PC-9 (cell line): ENCODE results near the gene HS3ST4.

Source experiments
- EZH2 ChIP-seq: fragments of 200-600 bp; sonication (generic); IDR thresholded peaks from 2 replicates; pipeline ENCODE4 v1.8.0; 2017; ENCODE audit warnings: antibody characterized with exemption, low read depth
- TF ChIP-seq, protein P1 (sequence below): fragments of 200-600 bp; sonication (generic); conservative IDR thresholded peaks from 2 replicates; pipeline ENCODE4 v1.6.1; 2017; ENCODE audit warnings: mixed run types, antibody characterized with exemption, mild to moderate bottlenecking, moderate library complexity

DNA sequence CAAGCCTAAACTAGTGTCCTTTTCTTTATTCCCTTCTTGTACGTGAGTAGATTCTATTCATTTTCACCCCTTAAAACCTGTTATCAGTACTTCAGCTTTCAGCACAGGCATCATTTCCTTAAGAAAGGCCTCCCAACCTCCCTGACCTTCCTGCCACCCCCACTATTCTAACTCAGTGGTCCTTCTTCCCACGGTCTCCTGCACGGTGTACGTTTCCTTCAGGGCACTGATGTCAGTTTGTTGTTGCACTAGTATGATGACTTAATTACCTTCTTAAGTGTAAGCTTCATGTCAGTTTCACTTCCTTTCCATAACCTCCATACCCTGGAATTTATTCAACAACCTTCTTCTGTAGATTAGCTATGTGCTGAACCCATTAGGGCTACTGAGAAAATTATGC is 484.2 kb downstream of the HS3ST4 start:
- TF ChIP-seq, protein P1, sequence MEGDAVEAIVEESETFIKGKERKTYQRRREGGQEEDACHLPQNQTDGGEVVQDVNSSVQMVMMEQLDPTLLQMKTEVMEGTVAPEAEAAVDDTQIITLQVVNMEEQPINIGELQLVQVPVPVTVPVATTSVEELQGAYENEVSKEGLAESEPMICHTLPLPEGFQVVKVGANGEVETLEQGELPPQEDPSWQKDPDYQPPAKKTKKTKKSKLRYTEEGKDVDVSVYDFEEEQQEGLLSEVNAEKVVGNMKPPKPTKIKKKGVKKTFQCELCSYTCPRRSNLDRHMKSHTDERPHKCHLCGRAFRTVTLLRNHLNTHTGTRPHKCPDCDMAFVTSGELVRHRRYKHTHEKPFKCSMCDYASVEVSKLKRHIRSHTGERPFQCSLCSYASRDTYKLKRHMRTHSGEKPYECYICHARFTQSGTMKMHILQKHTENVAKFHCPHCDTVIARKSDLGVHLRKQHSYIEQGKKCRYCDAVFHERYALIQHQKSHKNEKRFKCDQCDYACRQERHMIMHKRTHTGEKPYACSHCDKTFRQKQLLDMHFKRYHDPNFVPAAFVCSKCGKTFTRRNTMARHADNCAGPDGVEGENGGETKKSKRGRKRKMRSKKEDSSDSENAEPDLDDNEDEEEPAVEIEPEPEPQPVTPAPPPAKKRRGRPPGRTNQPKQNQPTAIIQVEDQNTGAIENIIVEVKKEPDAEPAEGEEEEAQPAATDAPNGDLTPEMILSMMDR, result no peak
- no peak for TF ChIP-seq EZH2
